Mucosa of descending colon (tissue), 3 donors: ENCODE results near the gene ZNF253. TPM values are rescaled to one million over a fixed set of nuclear protein-coding genes. Genes with fewer than 3 reads are reported as not detected.

Experiments
- ATAC-seq: fragments of 200-7000 bp; cut with Tn5 transposase; one replicate; pipeline ENCODE4 v1.9.1; 2020; ENCODE audit warnings: mild to moderate bottlenecking, moderate library complexity
- DNase-seq, 3 donors: peaks; one replicate each; pipeline ENCODE4 v3.0.0-alpha.2; 2020
- H3K36me3 ChIP-seq: fragments of 200-600 bp; one replicate; pipeline ENCODE4 v1.8.0; 2021; ENCODE audit warnings: low read depth, mild to moderate bottlenecking
- H3K4me1 ChIP-seq: fragments of 200-600 bp; one replicate; pipeline ENCODE4 v1.8.0; 2021; ENCODE audit warnings: low read depth, mild to moderate bottlenecking
- H3K4me3 ChIP-seq: fragments of 200-600 bp; one replicate; pipeline ENCODE4 v1.8.0; 2021; ENCODE audit warnings: mild to moderate bottlenecking
- H3K9me3 ChIP-seq: fragments of 200-600 bp; one replicate; pipeline ENCODE4 v1.8.0; 2021; ENCODE audit warnings: mild to moderate bottlenecking
- intact Hi-C, 2 donors: fragments of 100-400 bp; cut with DNase I in 1 of 2; cut with micrococcal nuclease in 1 of 2; formaldehyde crosslinking; loops; one replicate each; pipeline versions ENCODE4 v1.11.0 to v1.11.1; 2022; cut with DNase I, micrococcal nuclease
- total RNA-seq, 3 donors: library from RNA; stranded (reverse); fragmentation: NEBNext Ultra II Directional in 2 of 3; extraction: Animal tissue kit (Norgen Biotek cat#: 25700) in 2 of 3; gene quantifications; one replicate each; pipeline versions ENCODE4 v1.2.1 to v1.2.4, GENCODE V29; 2021 to 2023
- TF ChIP-seq, protein P1 (sequence below): fragments of 200-600 bp; IDR thresholded peaks from one replicate; pipeline ENCODE4 v1.8.0; 2022; ENCODE audit warnings: antibody characterized with exemption, mild to moderate bottlenecking
- donor health status: DM: no; HTN: no; CAD: no; lungs with moderate emphysema.
- donor health status: DM: no; HTN: no; CAD: no.
- donor health status: DM: no; HTN: yes; CAD: no.

The ZNF253 gene
- total RNA-seq, 3 donors from 2014 or later, result 7.8 to 11.9 (median 9.4) TPM

DNA sequence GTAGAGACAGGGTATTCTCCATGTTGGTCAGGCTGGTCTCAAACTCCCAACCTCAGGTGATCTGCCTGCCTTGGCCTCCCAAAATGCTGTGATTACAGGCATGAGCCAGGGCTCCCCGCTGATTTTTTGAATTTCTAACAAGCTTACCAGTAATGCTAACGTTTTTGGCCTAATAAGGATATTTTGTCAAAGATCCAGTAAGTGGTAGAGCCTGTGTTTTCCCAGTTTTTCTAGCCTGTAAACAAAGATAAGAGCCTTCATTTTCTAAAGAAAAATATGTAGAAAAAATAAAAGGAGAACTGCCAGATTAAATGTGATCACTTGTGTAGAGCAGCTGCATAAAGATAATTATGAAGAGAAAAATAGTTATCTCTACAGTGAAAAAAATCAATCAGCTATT, 72.8 kb downstream of the ZNF253 start:
- H3K9me3 ChIP-seq, result peaks cover 66% of the 10 kb centered on the region
- no peak for ATAC-seq

DNA sequence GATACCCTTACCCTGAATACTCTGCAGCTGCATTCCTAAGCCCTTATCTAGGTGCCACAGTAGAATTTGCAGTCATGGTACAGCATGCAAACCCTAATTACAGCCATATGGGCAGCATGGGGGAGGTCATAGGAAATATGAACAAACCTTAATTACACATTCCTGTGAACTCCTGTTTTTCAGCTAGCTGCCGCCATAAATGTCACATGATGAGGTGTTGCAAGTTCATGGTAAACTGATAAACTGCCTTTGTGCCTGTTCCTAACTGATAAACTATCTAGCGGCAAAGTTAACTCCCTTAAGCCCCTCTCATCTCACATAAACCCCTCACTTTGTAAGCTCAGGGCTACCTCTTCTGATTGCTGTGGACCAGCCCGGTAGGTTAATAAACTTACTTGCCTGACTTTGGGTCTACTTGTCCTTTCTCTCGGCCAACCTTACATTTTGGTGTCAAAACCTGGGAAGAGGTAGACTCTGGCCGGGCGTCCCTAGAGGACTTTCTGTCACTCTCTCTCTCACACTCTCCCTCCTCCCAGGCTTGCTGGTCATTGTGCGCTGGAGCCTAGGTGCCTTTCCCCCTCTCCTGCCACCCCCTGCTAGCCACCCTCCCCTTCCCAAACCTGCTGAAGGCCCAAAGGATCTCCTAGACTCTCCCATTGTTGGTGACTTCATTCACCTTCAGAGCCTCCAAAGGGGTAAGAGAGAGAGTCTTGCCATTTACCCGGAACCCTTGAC, 78.3 kb downstream of the ZNF253 start:
- H3K36me3 ChIP-seq, result no peaks in the 10 kb centered on the region
- DNase-seq (no peak), ATAC-seq (no peak)
- H3K9me3 ChIP-seq, result peaks cover 19% of the 10 kb centered on the region
- TF ChIP-seq, protein P1, sequence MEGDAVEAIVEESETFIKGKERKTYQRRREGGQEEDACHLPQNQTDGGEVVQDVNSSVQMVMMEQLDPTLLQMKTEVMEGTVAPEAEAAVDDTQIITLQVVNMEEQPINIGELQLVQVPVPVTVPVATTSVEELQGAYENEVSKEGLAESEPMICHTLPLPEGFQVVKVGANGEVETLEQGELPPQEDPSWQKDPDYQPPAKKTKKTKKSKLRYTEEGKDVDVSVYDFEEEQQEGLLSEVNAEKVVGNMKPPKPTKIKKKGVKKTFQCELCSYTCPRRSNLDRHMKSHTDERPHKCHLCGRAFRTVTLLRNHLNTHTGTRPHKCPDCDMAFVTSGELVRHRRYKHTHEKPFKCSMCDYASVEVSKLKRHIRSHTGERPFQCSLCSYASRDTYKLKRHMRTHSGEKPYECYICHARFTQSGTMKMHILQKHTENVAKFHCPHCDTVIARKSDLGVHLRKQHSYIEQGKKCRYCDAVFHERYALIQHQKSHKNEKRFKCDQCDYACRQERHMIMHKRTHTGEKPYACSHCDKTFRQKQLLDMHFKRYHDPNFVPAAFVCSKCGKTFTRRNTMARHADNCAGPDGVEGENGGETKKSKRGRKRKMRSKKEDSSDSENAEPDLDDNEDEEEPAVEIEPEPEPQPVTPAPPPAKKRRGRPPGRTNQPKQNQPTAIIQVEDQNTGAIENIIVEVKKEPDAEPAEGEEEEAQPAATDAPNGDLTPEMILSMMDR, result no peak
- no peak overlapping the region for H3K4me3 ChIP-seq
- intact Hi-C loops, result no loop called here
- H3K4me1 ChIP-seq, result no peaks in the 10 kb centered on the region

More for the DNA sequence above, 72.8 kb downstream of the ZNF253 start:
- no peaks in the 10 kb centered on the region for H3K4me1 ChIP-seq
- H3K4me3 ChIP-seq, result no peak overlapping the region
- intact Hi-C loops, result no loop called here
- DNase-seq, result no peak
- TF ChIP-seq, protein P1, result no peak
- H3K36me3 ChIP-seq, result no peaks in the 10 kb centered on the region

Other genes with a start within 250 kb of the ZNF253 start
- gene PBX4, start 247.2 kb upstream of the ZNF253 start, total RNA-seq, result 1 to 10 TPM; 2.8 to 6.2 (median 4.6) TPM
- gene LPAR2, start 237.7 kb upstream of the ZNF253 start, total RNA-seq, result 10 to 100 TPM; 10.9 to 30.0 (median 17.1) TPM
- 10 to 100 TPM; 18.1 to 35.5 (median 33.1) TPM for gene GMIP, start 222.2 kb upstream of the ZNF253 start, total RNA-seq
- 10 to 100 TPM; 56.1 to 71.9 (median 58.1) TPM for gene ATP13A1, start 202.2 kb upstream of the ZNF253 start, total RNA-seq
- 10 to 100 TPM; 11.4 to 15.6 (median 14.6) TPM for gene ZNF101, start 197.0 kb upstream of the ZNF253 start, total RNA-seq
- 1 to 10 TPM; 2.6 to 7.6 (median 2.8) TPM for gene ZNF14, start 132.8 kb upstream of the ZNF253 start, total RNA-seq
- 10 to 100 TPM; 18.4 to 31.7 (median 25.7) TPM for gene ZNF506, start 44.1 kb upstream of the ZNF253 start, total RNA-seq
- gene ZNF93, start 35.1 kb downstream of the ZNF253 start, total RNA-seq, result 1 to 10 TPM; 3.2 to 6.1 (median 3.8) TPM
- gene ZNF682, start 173.6 kb downstream of the ZNF253 start, total RNA-seq, result 1 to 10 TPM; 3.6 to 5.9 (median 4.7) TPM
- 1 to 10 TPM; 1.9 to 4.7 (median 2.9) TPM for gene ZNF90, start 212.1 kb downstream of the ZNF253 start, total RNA-seq